Progenitor cell of endocrine pancreas (in vitro differentiated cells): ENCODE measurements around the gene KHDC4. TPM values are rescaled to one million over a fixed set of nuclear protein-coding genes. Genes with fewer than 3 reads are reported as not detected.

Experiments used
- DNase-seq: peaks from one replicate; pipeline ENCODE4 v3.0.0; 2021; ENCODE audit warnings: low spot score; ENCODE audit not compliant: unreplicated experiment
- H3K27ac Mint-ChIP-seq: 2 replicates; pipeline ENCODE4 v1.8.0; 2021; ENCODE audit warnings: mild to moderate bottlenecking, moderate library complexity, mixed read lengths
- H3K27me3 Mint-ChIP-seq: 2 replicates; pipeline ENCODE4 v1.8.0; 2021; ENCODE audit warnings: mixed read lengths
- H3K36me3 Mint-ChIP-seq: 2 replicates; pipeline ENCODE4 v1.8.0; 2022; ENCODE audit warnings: mixed read lengths; ENCODE audit not compliant: insufficient read depth
- H3K4me1 Mint-ChIP-seq: 2 replicates; pipeline ENCODE4 v1.8.0; 2021; ENCODE audit warnings: low read depth, mixed read lengths
- H3K4me3 Mint-ChIP-seq: 2 replicates; pipeline ENCODE4 v1.8.0; 2021; ENCODE audit warnings: low read depth, mild to moderate bottlenecking, moderate library complexity, mixed read lengths
- H3K9me3 Mint-ChIP-seq: 2 replicates; pipeline ENCODE4 v1.8.0; 2021; ENCODE audit warnings: low read depth, mixed read lengths
- total RNA-seq: library from RNA; stranded (reverse); gene quantifications from 2 replicates; pipeline ENCODE4 v1.2.1, GENCODE V29; 2021
- TF ChIP-seq, protein P1 (sequence below): fragments of 200-600 bp; sonication (generic); IDR thresholded peaks from one replicate; pipeline ENCODE4 v1.5.0; 2021; ENCODE audit warnings: antibody characterized with exemption, mild to moderate bottlenecking; ENCODE audit not compliant: unreplicated experiment

KHDC4 gene
- total RNA-seq, 1 donor from 2014 or later: 67.6 TPM

DNA sequence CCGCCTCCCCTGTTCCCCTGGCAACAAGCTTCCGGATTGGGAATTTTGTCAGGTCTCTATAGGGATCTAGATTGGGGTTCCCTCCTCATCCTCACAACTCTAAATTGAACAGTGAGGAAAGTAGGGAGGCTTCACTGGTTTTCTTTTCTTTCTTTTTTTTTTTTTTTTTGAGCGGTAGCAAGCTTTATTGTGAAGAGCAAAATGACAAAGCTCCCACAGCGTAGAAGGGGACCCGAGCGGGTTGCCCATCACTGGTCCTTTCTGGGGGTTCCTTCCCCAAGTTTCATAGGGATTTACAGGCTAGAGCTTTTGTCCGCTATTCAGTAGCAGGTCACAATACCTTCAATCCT, 33.8 kb upstream of the KHDC4 start:
- TF ChIP-seq, protein P1, sequence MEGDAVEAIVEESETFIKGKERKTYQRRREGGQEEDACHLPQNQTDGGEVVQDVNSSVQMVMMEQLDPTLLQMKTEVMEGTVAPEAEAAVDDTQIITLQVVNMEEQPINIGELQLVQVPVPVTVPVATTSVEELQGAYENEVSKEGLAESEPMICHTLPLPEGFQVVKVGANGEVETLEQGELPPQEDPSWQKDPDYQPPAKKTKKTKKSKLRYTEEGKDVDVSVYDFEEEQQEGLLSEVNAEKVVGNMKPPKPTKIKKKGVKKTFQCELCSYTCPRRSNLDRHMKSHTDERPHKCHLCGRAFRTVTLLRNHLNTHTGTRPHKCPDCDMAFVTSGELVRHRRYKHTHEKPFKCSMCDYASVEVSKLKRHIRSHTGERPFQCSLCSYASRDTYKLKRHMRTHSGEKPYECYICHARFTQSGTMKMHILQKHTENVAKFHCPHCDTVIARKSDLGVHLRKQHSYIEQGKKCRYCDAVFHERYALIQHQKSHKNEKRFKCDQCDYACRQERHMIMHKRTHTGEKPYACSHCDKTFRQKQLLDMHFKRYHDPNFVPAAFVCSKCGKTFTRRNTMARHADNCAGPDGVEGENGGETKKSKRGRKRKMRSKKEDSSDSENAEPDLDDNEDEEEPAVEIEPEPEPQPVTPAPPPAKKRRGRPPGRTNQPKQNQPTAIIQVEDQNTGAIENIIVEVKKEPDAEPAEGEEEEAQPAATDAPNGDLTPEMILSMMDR: no peak
- Mint-ChIP-seq H3K36me3 (peaks cover 15% of the 10 kb centered on the region), H3K9me3 (no peaks in the 10 kb centered on the region), H3K4me1 (peaks cover 36% of the 10 kb centered on the region), H3K4me3 (no peak overlapping the region), H3K27me3 (no peaks in the 10 kb centered on the region), H3K27ac (peak overlapping the region; percentile 87)
- DNase-seq: no peak

DNA sequence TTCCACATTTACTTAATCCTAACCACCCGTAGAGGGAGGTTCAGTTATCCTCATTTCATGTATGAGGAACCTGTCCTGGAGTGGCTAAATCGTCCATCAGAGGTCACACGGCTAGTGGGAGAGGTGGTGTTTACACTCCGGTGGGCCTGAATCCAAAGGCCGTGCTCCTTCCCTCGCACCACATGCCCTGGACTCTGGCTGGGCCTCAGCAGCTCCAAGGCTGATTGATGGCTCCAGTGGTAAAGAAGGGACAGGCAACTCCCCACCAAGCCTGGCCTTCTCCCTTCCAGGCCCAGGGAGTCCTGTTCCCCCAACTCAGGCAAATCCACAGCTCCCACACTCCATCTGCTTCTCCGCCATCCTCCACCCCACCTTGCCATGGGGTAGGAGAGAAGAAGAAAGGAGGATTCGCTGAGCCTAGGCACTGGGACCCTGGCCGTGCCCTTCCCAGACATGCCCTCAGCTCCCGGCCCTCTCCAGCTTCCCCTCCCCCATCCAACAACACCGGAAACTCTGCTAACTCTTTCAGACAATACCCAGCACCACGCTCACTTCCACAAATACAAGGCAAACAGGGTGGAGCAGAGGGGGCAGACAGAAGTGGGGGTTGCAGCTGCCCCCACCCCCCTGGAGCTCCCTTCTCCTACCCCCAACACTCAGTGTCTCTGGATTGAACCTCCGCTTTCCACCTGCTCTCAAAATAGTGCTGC, 33.3 kb upstream of the KHDC4 start:
- Mint-ChIP-seq H3K4me3 (no peak overlapping the region), H3K27ac (peak overlapping the region; percentile 87)

DNA sequence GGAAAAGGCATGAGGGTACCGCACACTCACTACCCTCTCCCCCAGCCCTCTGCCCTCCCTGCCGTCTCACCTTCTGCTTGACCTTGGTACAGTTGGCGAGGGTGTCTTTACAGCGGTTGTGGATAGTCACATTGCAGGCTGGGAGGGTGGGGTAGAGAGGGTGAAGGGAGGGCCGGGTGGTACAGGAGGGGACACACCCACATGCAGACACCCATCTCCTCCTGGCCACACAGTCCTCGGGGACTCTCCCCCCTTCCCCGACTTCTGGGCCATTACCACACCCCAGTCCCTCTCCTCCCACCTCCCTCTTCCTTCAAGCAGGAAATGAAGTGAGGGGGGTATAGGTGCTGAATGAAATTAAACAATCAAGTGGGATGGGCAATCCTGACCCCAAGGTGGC, 32.5 kb upstream of the KHDC4 start:
- Mint-ChIP-seq H3K27me3 (no peaks in the 10 kb centered on the region), H3K4me1 (peaks cover 26% of the 10 kb centered on the region), H3K4me3 (no peak overlapping the region), H3K36me3 (peaks cover 17% of the 10 kb centered on the region), H3K27ac (peak overlapping the region; percentile 57), H3K9me3 (no peaks in the 10 kb centered on the region)
- no peak for DNase-seq
- TF ChIP-seq, protein P1: no peak

More for the DNA sequence above, 33.3 kb upstream of the KHDC4 start:
- H3K4me1 Mint-ChIP-seq: peaks cover 31% of the 10 kb centered on the region
- H3K36me3 Mint-ChIP-seq: peaks cover 15% of the 10 kb centered on the region
- no peaks in the 10 kb centered on the region for H3K27me3 Mint-ChIP-seq
- DNase-seq: no peak
- no peaks in the 10 kb centered on the region for H3K9me3 Mint-ChIP-seq
- TF ChIP-seq, protein P1: no peak

DNA sequence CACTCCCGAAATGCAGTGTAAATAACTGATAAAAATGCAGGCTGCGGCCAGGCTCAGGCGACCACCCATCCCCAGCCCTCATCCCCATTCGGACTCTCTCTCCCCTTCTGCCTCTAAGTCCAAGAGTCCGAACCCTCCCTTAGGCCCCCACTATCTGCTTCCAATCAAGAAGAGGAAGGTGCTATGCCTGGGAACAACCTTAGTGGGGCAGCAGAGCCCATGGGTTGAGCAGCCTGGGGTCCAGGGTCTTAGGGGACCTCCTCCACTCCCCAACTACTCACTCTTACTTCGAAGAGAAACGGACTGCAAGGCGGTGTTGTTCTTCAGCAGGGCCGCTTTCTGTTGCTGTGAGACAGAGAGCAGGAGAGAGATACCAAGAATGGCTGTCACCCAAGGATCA, 31.9 kb upstream of the KHDC4 start:
- no peak for DNase-seq
- H3K36me3 Mint-ChIP-seq: peaks cover 21% of the 10 kb centered on the region

DNA sequence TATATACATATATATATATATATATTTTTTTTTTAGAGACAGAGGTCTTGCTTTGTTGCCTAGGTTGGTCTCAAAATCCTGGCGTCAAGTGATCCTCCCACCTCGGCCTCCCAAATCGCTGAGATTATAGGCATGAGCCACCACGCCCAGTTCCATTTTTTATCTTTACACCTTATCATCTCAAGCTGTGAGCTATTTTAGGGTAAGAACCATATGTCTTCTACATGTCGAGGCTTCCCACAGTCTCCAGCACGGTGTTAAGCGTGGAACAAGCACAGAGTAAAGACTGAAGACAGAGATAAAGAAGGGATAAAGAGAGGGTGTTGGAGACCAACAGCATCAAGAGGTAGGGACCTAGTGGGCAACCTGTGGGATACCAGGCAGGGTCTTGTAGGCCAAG, 30.0 kb upstream of the KHDC4 start:
- no peak for DNase-seq
- Mint-ChIP-seq H3K4me3 (no peak overlapping the region), H3K9me3 (no peaks in the 10 kb centered on the region), H3K4me1 (peaks cover 18% of the 10 kb centered on the region), H3K36me3 (peaks cover 31% of the 10 kb centered on the region), H3K27me3 (no peaks in the 10 kb centered on the region), H3K27ac (peak overlapping the region; percentile 31)
- TF ChIP-seq, protein P1: no peak

More for the DNA sequence above, 31.9 kb upstream of the KHDC4 start:
- TF ChIP-seq, protein P1: peak; percentile 14
- H3K4me1 Mint-ChIP-seq: peaks cover 26% of the 10 kb centered on the region
- peak overlapping the region; percentile 56 for H3K27ac Mint-ChIP-seq
- no peaks in the 10 kb centered on the region for H3K27me3 Mint-ChIP-seq
- no peaks in the 10 kb centered on the region for H3K9me3 Mint-ChIP-seq
- no peak overlapping the region for H3K4me3 Mint-ChIP-seq
